K562 (cell line): ENCODE results near the gene HPS5. TPM values are rescaled to one million over a fixed set of nuclear protein-coding genes. Genes with fewer than 3 reads are reported as not detected.
A peak's percentile ranks its signal among the peaks of the same experiment; 100 is the strongest.

Experiments used
- AFF1 ChIP-seq, 2 experiments: fragments of 450-650 bp; IDR thresholded peaks; 2 replicates each; pipeline ENCODE4 v1.6.1; 2018; ENCODE audit warnings: mild to moderate bottlenecking in 2 of 2, low read depth in 1 of 2; ENCODE audit not compliant: partially characterized antibody in 2 of 2
- ARID3A ChIP-seq: IDR thresholded peaks from 2 replicates; pipeline ENCODE4 v1.6.1; 2012; ENCODE audit warnings: low read depth, low read length, improper control_type of control experiment, borderline replicate concordance
- CTBP1 ChIP-seq: fragments of 450-650 bp; IDR thresholded peaks from 2 replicates; pipeline ENCODE4 v1.6.1; 2016; ENCODE audit warnings: borderline replicate concordance
- DEAF1 ChIP-seq: fragments of 450-650 bp; formaldehyde crosslinking; IDR thresholded peaks from 2 replicates; pipeline ENCODE4 v1.4.0; 2020; ENCODE audit warnings: mild to moderate bottlenecking, moderate library complexity
- FOXK2 ChIP-seq, 2 experiments: fragments of 450-650 bp; IDR thresholded peaks in 1 of 2; conservative IDR thresholded peaks in 1 of 2; 2 replicates each; pipeline ENCODE4 v1.6.1; 2016; ENCODE audit warnings: low read depth in 2 of 2, mild to moderate bottlenecking in 1 of 2
- SREBF1 ChIP-seq: fragments of 150-350 bp; IDR thresholded peaks from 2 replicates; pipeline ENCODE4 v1.6.1; 2014; ENCODE audit warnings: antibody characterized with exemption, low read depth, low read length, borderline replicate concordance
- ZBTB43 ChIP-seq: sonication (generic); formaldehyde crosslinking; IDR thresholded peaks from 2 replicates; pipeline ENCODE4 v1.8.0; 2023; ENCODE audit warnings: mild to moderate bottlenecking, missing genetic modification reagents
- ZFPM2 ChIP-seq: fragments of 250-450 bp; sonication (Bioruptor Pico); IDR thresholded peaks from 2 replicates; pipeline ENCODE4 v1.5.1; 2022; ENCODE audit warnings: mild to moderate bottlenecking
- ZFX ChIP-seq: sonication (generic); formaldehyde crosslinking; IDR thresholded peaks from 2 replicates; pipeline ENCODE4 v1.8.0; 2022; ENCODE audit warnings: mild to moderate bottlenecking, missing genetic modification reagents, moderate library complexity
- ZKSCAN1 ChIP-seq: fragments of 150-350 bp; IDR thresholded peaks from 2 replicates; pipeline ENCODE4 v1.6.1; 2016; ENCODE audit warnings: low read depth, low read length
- ZNF507 ChIP-seq: conservative IDR thresholded peaks from 2 replicates; pipeline ENCODE4 v1.6.1; 2017; ENCODE audit warnings: missing genetic modification characterization, missing compliant biosample characterization
- ZNF586 ChIP-seq: fragments of 450-650 bp; formaldehyde crosslinking; conservative IDR thresholded peaks from 2 replicates; pipeline ENCODE4 v1.4.0; 2020; ENCODE audit warnings: mild to moderate bottlenecking, moderate library complexity
- ZNF76 ChIP-seq: fragments of 250-450 bp; sonication (Bioruptor Pico); IDR thresholded peaks from 2 replicates; pipeline ENCODE4 v1.4.0; 2020; ENCODE audit warnings: mild to moderate bottlenecking, moderate library complexity, borderline replicate concordance
- ZNF778 ChIP-seq: fragments of 450-650 bp; formaldehyde crosslinking; IDR thresholded peaks from 2 replicates; pipeline ENCODE4 v1.4.0; 2020; ENCODE audit warnings: mild to moderate bottlenecking, moderate library complexity
- ZNF785 ChIP-seq: fragments of 250-450 bp; sonication (Bioruptor Pico); IDR thresholded peaks from 2 replicates; pipeline ENCODE4 v1.4.0; 2020; ENCODE audit warnings: mild to moderate bottlenecking
- ZSCAN32 ChIP-seq: fragments of 450-650 bp; formaldehyde crosslinking; IDR thresholded peaks from 2 replicates; pipeline ENCODE4 v1.4.0; 2020; ENCODE audit warnings: mild to moderate bottlenecking, moderate library complexity
- polyA plus RNA-seq, 8 experiments: library from polyadenylated mRNA; depleted of rRNA in 4 of 8; stranded (reverse) in 5 of 8; unstranded in 3 of 8; fragments of >200 nt; fragmentation: Nextera tagmentation in 2 of 8; fragmentation: Illumina TruSeq in 1 of 8; extraction: Ambion mirVana in 2 of 8; extraction: Trizol in 1 of 8; gene quantifications; 2 replicates each; pipeline versions ENCODE4 v1.2.1 to v1.2.3, GENCODE V29; 2011 to 2014; ENCODE audit warnings: inconsistent platforms in 1 of 8, missing spikeins in 1 of 8
- total RNA-seq, 7 experiments: library from RNA; depleted of rRNA in 6 of 7; stranded (reverse); fragments of >200 nt in 6 of 7; fragmentation: Illumina TruSeq in 2 of 7; extraction: Trizol in 2 of 7; gene quantifications; 2 replicates each; pipeline versions ENCODE4 v1.2.1 to v1.2.3, GENCODE V29; 2011 to 2021; ENCODE audit warnings: low replicate concordance in 1 of 7

Gene HPS5
- total and polyA plus RNA-seq, 9 of the 15 experiments (the other 6 are each of a cell fraction or from before 2014, with no cell fraction given), result 12.2 to 28.1 (median 16.8) TPM

GRCh38 chr11:18321578-18321968 lies 367 bp downstream of the HPS5 start (continued):
- TF ChIP-seq SREBF1 (no peak), CTBP1 (no peak), ZNF778 (CRISPR knock-in tag) (no peak), ZNF76 (CRISPR knock-in tag) (no peak), ZKSCAN1 (peak; percentile 97), ZSCAN32 (CRISPR knock-in tag) (no peak), DEAF1 (CRISPR knock-in tag) (0 out of 2 replicates have a peak, but pooled peaks have one; percentile 23), ZNF507 (tag) (no peak), ARID3A (no peak), ZNF785 (CRISPR knock-in tag) (no peak), ZNF586 (0 out of 2 replicates have a peak, but pooled peaks have one; percentile 49), ZBTB43 (CRISPR knock-in tag) (0 out of 2 replicates have a peak, but pooled peaks have one; percentile 3), AFF1 (IDR thresholded peaks at IDR 0.05; ENCODE audit: low read depth in 1 of 2, partially characterized antibody in 2 of 2) (peak in 1 of 2 experiments; percentile 17), FOXK2 (conservative IDR thresholded peaks at IDR 0.05 in 1 of 2, IDR thresholded peaks at IDR 0.05 in 1 of 2; ENCODE audit: low read depth in 2 of 2) (no peak), ZFPM2 (CRISPR knock-in tag) (no peak), ZFX (CRISPR knock-in tag) (no peak)
- TF ChIP-seq, all 486 proteins: peak for 9
